Measurements from ENCODE around the gene CDYL2. TPM values are rescaled to one million over a fixed set of nuclear protein-coding genes. Genes with fewer than 3 reads are reported as not detected.

The CDYL2 gene
- total RNA-seq, 2 experiments from 2014 or later: 60.8 to 63.2 TPM

DNA sequence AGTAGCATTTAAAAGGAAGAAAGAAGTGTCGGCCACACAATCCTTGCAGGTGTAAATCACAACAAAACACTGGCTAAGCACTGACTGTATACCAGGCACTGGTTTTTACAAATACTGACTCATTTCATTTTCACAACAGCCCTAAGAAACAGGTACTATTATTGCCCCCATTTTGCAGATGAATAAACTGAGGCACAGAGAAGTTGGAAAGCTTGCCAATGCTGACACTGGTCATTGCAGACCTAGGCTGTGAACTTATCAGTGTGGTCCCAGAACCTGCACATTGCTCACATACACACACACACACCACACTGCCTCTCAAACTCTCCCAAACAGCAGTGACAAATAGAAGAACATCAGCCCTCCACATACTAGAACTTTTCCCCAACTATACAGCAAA lies 37.6 kb downstream of the CDYL2 start:
- no peak overlapping the region for H3K4me3 Mint-ChIP-seq
- ATAC-seq: no peak
- CTCF ChIA-PET: no interaction called here
- peaks cover 13% of the 10 kb centered on the region for H3K4me1 Mint-ChIP-seq
- no peak for DNase-seq
- no peak overlapping the region for H3K27ac Mint-ChIP-seq
- H3K27me3 Mint-ChIP-seq: no peaks in the 10 kb centered on the region
- H3K9me3 Mint-ChIP-seq (ENCODE audit: low read depth): peaks cover 9% of the 10 kb centered on the region
- H3K36me3 Mint-ChIP-seq: peaks cover 37% of the 10 kb centered on the region

DNA sequence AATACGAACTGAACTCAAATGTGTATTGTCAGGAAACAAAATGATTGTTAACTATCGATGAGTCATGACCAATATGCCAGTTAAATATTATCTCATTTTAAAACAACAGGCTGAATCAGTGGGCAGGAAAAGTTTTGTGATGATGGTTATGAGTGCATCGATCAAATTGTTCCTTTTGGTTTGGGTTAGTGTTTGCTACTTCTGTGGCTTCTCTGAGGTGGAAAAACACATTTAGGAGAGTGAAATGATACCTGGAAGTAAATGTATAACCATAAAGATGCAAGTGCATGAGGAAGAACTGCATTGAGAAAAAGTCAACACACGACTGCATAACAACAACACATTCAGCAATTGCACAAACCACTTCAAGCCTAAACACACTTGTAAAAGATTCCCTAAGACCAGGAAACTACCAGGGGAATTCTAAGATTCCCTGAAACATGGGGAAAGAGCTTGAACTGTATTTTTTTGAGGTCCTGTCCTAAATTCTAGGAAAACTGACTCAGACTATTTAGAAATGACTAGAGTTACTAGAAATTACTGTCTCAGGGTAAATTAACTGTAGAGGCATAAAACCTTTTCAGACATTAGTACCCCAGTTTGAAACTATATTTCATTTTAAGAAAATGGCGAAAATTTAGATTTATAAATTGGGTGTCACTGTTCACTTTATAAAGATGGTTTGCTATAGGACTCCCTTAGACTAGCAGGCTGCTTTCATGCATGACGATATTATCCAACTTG lies 44.8 kb downstream of the CDYL2 start:
- Mint-ChIP-seq H3K27me3 (no peaks in the 10 kb centered on the region), H3K36me3 (peaks cover 25% of the 10 kb centered on the region), H3K9me3 (ENCODE audit: low read depth) (peaks cover 6% of the 10 kb centered on the region), H3K4me3 (peak overlapping the region; percentile 37), H3K27ac (peak overlapping the region; percentile 75), H3K4me1 (peaks cover 28% of the 10 kb centered on the region)
- DNase-seq (no peak), ATAC-seq (peak; percentile 68)
- CTCF ChIA-PET: no interaction called here

DNA sequence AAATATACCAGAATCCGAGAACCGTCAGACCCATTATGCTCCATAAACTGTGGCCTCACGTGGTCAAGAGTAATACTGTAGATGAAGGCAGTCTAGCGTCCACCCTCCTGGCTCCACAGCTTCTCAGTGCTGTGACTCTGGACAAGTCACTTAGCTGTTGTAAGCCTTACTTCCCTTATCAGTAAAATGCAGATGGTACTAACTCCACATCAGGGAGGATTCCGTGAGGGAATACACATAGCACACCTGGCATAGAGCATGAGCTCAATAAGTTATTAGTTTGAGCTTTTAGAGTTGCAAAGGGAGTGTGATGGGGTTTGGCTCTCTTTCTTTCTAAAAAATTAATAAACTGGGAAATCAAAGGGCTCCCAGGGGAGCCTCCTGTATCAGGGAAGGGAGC lies 49.9 kb downstream of the CDYL2 start:
- peaks cover 6% of the 10 kb centered on the region for H3K36me3 Mint-ChIP-seq
- no peaks in the 10 kb centered on the region for H3K27me3 Mint-ChIP-seq
- H3K4me3 Mint-ChIP-seq: no peak overlapping the region
- CTCF ChIA-PET: no interaction called here
- peaks cover 36% of the 10 kb centered on the region for H3K4me1 Mint-ChIP-seq
- no peak for ATAC-seq
- H3K9me3 Mint-ChIP-seq (ENCODE audit: low read depth): no peaks in the 10 kb centered on the region
- DNase-seq: no peak
- H3K27ac Mint-ChIP-seq: no peak overlapping the region

DNA sequence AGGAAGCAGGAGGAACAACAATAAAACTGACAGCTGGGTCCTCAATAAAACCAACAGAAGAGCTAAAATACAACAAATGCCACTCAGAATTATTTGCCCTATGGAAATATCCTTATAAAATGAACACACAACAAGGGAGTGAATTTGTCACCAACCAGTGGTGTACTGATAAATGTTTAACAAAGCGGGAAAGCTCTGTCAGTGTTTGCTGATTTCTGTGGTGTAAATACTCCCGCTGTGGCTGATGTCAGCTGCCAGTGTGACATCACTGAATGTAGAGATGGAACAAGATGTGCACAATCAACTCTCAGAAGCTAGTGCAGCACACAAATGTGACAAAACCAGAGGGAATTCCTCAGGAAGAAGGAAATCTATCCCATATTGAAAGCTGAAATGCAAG lies 51.9 kb downstream of the CDYL2 start:
- CTCF ChIA-PET: interaction anchor here (1.3 kb wide), 1 partner anchor 225 kb away, joined by 3 read pairs; no protein-coding TSS in a partner anchor
- ATAC-seq: no peak
- Mint-ChIP-seq H3K4me3 (no peak overlapping the region), H3K9me3 (ENCODE audit: low read depth) (no peaks in the 10 kb centered on the region), H3K36me3 (peaks cover 12% of the 10 kb centered on the region), H3K4me1 (peaks cover 34% of the 10 kb centered on the region), H3K27me3 (no peaks in the 10 kb centered on the region), H3K27ac (no peak overlapping the region)
- no peak for DNase-seq

DNA sequence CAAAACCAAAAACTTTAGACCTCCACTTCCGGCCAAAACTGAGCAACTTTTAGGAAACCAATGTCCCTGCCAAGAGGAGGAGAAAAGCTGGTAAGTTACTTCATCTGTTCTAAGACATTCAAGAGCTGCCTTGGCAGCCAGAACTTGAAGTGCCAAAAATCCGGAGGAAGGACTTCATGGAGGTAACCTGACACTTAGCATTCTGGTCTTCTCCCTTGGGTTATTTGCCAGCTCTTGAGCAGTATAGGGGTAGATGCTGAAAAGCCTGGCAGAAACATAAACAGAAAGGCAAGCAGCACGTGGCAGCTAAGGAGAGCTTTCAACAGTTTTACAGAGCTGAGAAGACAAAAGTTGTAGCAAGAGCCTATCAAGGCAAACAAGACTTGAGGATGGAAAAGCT lies 53.2 kb downstream of the CDYL2 start:
- no peak overlapping the region for H3K4me3 Mint-ChIP-seq
- peaks cover 11% of the 10 kb centered on the region for H3K36me3 Mint-ChIP-seq
- ATAC-seq: no peak
- H3K27ac Mint-ChIP-seq: no peak overlapping the region
- CTCF ChIA-PET: interaction anchor here (1.4 kb wide), 1 partner anchor 30 kb away, joined by 3 read pairs; no protein-coding TSS in a partner anchor
- peaks cover 37% of the 10 kb centered on the region for H3K4me1 Mint-ChIP-seq
- DNase-seq: no peak
- H3K9me3 Mint-ChIP-seq (ENCODE audit: low read depth): no peaks in the 10 kb centered on the region
- H3K27me3 Mint-ChIP-seq: no peaks in the 10 kb centered on the region

DNA sequence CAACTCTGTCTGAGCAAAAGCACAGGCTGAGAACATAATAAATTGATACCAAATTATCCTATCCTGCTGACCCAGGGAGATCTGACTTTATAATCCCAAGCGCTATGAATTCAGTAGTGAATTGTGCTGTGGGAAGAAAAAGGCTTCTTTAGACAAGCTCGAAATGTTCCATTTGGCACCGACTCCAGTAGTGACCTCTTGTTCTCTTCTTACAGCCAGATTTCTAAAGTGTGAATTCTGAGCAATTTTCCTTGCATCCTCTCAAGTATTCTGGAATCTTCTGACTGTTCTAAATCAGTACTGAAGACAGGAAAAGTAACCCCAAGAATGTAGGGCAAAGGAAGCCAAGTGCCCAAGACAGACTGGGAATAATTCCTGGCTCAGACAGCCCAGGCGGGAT lies 58.2 kb downstream of the CDYL2 start:
- no peak for ATAC-seq
- no peak overlapping the region for H3K27ac Mint-ChIP-seq
- H3K9me3 Mint-ChIP-seq (ENCODE audit: low read depth): peaks cover 9% of the 10 kb centered on the region
- H3K36me3 Mint-ChIP-seq: peaks cover 27% of the 10 kb centered on the region
- no peak for DNase-seq
- peaks cover 58% of the 10 kb centered on the region for H3K4me1 Mint-ChIP-seq
- CTCF ChIA-PET: interaction anchor here (1.6 kb wide), 1 partner anchor 16 kb away, joined by 4 read pairs; no protein-coding TSS in a partner anchor
- no peaks in the 10 kb centered on the region for H3K27me3 Mint-ChIP-seq
- H3K4me3 Mint-ChIP-seq: no peak overlapping the region

DNA sequence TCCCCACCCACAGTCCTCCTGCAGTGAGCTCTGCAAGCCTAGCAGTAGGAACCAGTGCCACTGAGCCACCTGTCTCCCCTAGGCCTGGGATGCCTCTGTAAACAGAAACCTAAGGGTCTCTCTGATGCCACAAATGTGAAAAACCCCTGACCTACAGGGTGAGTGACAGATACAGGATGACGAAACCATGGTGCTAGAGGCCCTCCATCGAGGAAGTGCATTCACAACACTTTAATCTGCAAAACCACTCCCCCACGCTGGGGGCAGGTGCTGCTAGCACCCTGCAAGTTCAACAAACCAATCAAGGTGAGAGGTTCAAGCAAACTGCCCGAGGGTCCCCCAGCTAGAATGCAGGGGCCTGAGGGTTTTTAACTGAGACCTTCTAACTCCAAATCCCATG lies 59.5 kb downstream of the CDYL2 start:
- DNase-seq: peak; percentile 67
- CTCF ChIA-PET: interaction anchor here (0.9 to 2.3 kb wide), 2 partner anchors 154 to 218 kb away, joined by 4 to 14 read pairs; no protein-coding TSS in a partner anchor
- Mint-ChIP-seq H3K9me3 (ENCODE audit: low read depth) (peaks cover 12% of the 10 kb centered on the region), H3K27me3 (no peaks in the 10 kb centered on the region), H3K36me3 (peaks cover 35% of the 10 kb centered on the region), H3K4me1 (peaks cover 56% of the 10 kb centered on the region), H3K4me3 (no peak overlapping the region), H3K27ac (peak overlapping the region; percentile 72)
- peak; percentile 82 for ATAC-seq

DNA sequence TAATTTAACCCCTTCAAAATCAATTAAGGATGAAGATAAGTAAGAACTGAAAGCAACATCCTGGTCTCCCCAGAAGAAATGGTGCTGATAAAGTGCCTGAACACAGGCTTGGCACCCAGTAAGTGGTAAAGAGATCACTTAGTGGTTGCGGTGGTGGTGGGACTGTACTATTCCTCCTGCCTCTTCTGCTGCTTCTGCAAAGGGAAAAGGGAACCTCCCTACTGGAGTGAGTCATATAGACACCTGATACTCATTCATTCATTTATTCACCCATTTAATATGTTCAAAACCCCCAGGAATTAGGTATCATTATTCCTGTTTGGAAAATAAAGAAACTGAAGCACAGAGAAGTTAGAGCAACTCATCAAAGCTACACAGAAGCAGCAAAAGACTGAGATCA lies 60.6 kb downstream of the CDYL2 start:
- ATAC-seq (peak; percentile 25), DNase-seq (peak; percentile 54)
- H3K27ac Mint-ChIP-seq: peak overlapping the region; percentile 62
- H3K4me1 Mint-ChIP-seq: peaks cover 60% of the 10 kb centered on the region
- no peaks in the 10 kb centered on the region for H3K27me3 Mint-ChIP-seq
- H3K9me3 Mint-ChIP-seq (ENCODE audit: low read depth): peaks cover 18% of the 10 kb centered on the region
- CTCF ChIA-PET: interaction anchor here (1.4 to 2.3 kb wide), 2 partner anchors 43 to 217 kb away, joined by 3 to 14 read pairs; no protein-coding TSS in a partner anchor
- no peak overlapping the region for H3K4me3 Mint-ChIP-seq
- peaks cover 43% of the 10 kb centered on the region for H3K36me3 Mint-ChIP-seq

DNA sequence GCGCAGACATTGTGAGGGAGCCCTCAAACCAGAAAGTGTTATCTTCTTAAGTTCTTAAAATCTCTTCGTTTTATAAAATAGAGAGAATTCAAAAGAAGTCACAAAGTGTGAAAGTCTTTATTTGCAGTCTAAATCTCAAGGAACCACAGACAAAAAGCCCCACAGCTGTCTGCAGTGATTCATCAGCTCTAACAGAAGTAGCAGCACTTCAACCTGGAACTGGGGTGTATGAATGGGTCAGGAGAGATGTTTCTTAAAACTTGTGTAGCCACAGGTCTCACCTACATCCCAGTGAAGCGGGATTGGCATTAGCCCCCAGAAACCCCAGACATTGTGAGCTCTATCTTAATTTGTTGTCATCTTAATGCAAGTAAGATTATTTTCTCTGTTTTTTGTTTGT lies 61.1 kb downstream of the CDYL2 start:
- DNase-seq: peak; percentile 50
- peaks cover 44% of the 10 kb centered on the region for H3K36me3 Mint-ChIP-seq
- CTCF ChIA-PET: interaction anchor here (1.4 kb wide), 1 partner anchor 42 kb away, joined by 3 read pairs; no protein-coding TSS in a partner anchor
- H3K4me1 Mint-ChIP-seq: peaks cover 57% of the 10 kb centered on the region
- peak overlapping the region; percentile 62 for H3K27ac Mint-ChIP-seq
- H3K9me3 Mint-ChIP-seq (ENCODE audit: low read depth): peaks cover 18% of the 10 kb centered on the region
- no peak overlapping the region for H3K4me3 Mint-ChIP-seq
- H3K27me3 Mint-ChIP-seq: no peaks in the 10 kb centered on the region
- ATAC-seq: no peak

DNA sequence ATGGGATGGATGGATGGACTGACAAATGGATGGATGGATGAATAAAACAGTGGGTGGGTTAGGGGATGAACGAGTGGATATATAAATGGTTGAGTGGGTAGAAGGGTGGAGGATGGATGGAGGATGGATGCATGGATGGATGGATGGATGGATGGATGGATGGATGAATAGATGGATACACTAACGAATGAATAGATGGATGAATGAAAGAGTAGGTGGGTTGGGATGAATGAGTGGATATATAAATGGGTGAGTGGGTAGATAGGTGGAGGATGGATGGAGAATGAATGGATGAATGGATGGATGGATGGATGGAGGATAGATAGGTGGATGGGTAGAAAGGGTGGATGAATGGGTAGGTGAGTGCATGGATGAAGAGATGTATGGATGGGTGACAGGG lies 62.1 kb downstream of the CDYL2 start:
- Mint-ChIP-seq H3K36me3 (peaks cover 44% of the 10 kb centered on the region), H3K4me3 (no peak overlapping the region), H3K4me1 (peaks cover 54% of the 10 kb centered on the region), H3K9me3 (ENCODE audit: low read depth) (peaks cover 18% of the 10 kb centered on the region), H3K27ac (no peak overlapping the region), H3K27me3 (no peaks in the 10 kb centered on the region)
- no peak for ATAC-seq
- CTCF ChIA-PET: no interaction called here
- no peak for DNase-seq

DNA sequence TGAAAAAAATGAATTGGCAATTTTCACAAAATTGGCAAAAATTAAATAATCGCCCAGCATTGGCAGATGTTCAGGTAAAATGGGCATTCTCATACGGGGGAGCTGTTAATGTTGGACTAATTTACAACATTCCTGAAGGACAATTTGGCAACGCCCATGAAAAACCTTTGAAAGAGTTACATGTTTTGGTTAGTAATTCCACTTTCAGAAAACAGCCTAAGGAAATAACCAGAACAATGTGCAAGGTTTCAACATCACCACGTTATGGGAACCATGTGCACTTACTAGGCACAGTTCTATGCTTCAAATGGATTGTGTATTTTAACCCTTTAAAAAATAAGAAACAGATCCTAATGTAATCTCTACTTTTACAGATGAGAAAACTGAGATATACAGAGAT lies 62.7 kb downstream of the CDYL2 start:
- H3K4me1 Mint-ChIP-seq: peaks cover 53% of the 10 kb centered on the region
- no peak for ATAC-seq
- H3K9me3 Mint-ChIP-seq (ENCODE audit: low read depth): peaks cover 18% of the 10 kb centered on the region
- no peaks in the 10 kb centered on the region for H3K27me3 Mint-ChIP-seq
- H3K27ac Mint-ChIP-seq: no peak overlapping the region
- CTCF ChIA-PET: no interaction called here
- DNase-seq: no peak
- peaks cover 48% of the 10 kb centered on the region for H3K36me3 Mint-ChIP-seq
- H3K4me3 Mint-ChIP-seq: no peak overlapping the region

DNA sequence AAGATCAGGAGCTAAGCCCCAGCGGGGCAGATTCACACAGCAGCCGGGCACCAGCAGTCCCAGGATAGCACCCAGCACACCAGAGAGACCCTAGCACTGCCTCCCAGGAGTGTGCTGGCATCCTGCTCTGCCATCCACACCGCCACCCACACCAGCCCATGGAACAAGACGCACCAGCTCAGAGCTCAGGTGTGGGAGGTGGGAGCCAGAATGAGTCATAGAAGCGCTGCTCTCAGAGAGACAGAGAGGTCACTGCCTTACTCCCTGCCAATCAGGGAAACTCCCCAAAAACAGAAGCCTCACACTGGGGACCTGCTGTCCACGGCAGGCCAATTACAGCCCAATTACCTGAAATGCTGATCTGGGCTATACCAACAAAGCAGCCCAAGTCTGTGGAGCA lies 64.9 kb downstream of the CDYL2 start:
- H3K9me3 Mint-ChIP-seq (ENCODE audit: low read depth): peaks cover 18% of the 10 kb centered on the region
- no peak overlapping the region for H3K4me3 Mint-ChIP-seq
- ATAC-seq (no peak), DNase-seq (no peak)
- CTCF ChIA-PET: no interaction called here
- no peak overlapping the region for H3K27ac Mint-ChIP-seq
- no peaks in the 10 kb centered on the region for H3K27me3 Mint-ChIP-seq
- H3K36me3 Mint-ChIP-seq: peaks cover 51% of the 10 kb centered on the region
- peaks cover 41% of the 10 kb centered on the region for H3K4me1 Mint-ChIP-seq

DNA sequence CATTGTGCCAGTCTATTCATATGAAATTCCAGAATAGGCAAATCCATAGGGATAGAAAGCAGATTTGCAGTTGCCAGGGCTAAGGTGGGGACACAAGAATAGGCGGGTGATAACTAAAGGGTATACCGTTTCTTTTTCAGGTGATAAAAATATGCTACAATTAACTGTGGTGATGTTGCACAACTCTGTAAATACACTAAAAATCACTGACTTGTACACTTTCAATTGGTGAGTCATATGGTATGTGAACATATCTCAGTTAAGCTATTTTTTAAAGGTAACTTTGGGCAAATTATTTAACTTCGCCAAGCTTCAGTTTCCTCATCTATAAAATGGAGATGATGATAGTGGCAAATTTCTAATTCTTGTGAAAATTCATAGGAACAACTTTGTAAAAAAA lies 65.9 kb downstream of the CDYL2 start:
- Mint-ChIP-seq H3K27ac (no peak overlapping the region), H3K36me3 (peaks cover 53% of the 10 kb centered on the region), H3K27me3 (no peaks in the 10 kb centered on the region), H3K4me3 (no peak overlapping the region), H3K4me1 (peaks cover 37% of the 10 kb centered on the region), H3K9me3 (ENCODE audit: low read depth) (peaks cover 21% of the 10 kb centered on the region)
- CTCF ChIA-PET: no interaction called here
- DNase-seq: no peak
- ATAC-seq: no peak

DNA sequence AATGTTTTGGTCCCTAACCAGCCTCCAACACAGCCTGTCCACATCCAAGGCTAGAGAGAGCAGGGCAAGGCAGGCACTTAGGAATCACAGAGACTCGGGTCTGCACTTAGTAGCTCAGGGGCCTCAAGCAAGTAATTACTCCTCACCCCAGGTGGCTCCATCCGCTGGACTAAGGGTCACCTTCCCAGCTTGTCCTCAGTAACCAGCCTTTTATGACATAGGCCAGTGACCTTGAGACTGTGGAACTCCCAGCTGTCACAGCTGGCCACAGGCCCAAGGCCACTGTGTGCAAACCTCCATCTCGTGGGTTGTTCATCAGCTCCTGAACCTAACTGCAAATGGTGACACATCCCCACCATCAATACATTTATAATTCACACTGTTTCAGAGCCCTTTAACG lies 68.6 kb downstream of the CDYL2 start:
- peaks cover 21% of the 10 kb centered on the region for H3K9me3 Mint-ChIP-seq (ENCODE audit: low read depth)
- H3K27me3 Mint-ChIP-seq: no peaks in the 10 kb centered on the region
- no peak overlapping the region for H3K4me3 Mint-ChIP-seq
- H3K4me1 Mint-ChIP-seq: peaks cover 26% of the 10 kb centered on the region
- DNase-seq: no peak
- peaks cover 55% of the 10 kb centered on the region for H3K36me3 Mint-ChIP-seq
- ATAC-seq: no peak
- no peak overlapping the region for H3K27ac Mint-ChIP-seq
- CTCF ChIA-PET: interaction anchor here (1.5 kb wide), 1 partner anchor 15 kb away, joined by 3 read pairs; no protein-coding TSS in a partner anchor
